ENCODE data around the gene SLC38A10.
A peak's percentile ranks its signal among the peaks of the same experiment; 100 is the strongest.

SLC38A10 gene
- total RNA-seq = 90.1 to 120 (median 110) reads per million in 4 experiments

- peak; percentile 79 for DNase-seq
Observed at GRCh38 chr17:81295031-81295675, at the start of gene SLC38A10. TSS of gene SLC38A10 (minus strand) at chr17:81295307. CDS start at chr17:81294921, 386 bp downstream.

GRCh38 chr17:81342269-81343070 lies 47.4 kb upstream of the SLC38A10 start:
- no peak for DNase-seq

- DNase-seq = no peak
Observed at GRCh38 chr17:81341516-81342268, 46.6 kb upstream of the SLC38A10 start.

- no peak for DNase-seq
Observed at GRCh38 chr17:81340607-81341515, 45.8 kb upstream of the SLC38A10 start.

DNA sequence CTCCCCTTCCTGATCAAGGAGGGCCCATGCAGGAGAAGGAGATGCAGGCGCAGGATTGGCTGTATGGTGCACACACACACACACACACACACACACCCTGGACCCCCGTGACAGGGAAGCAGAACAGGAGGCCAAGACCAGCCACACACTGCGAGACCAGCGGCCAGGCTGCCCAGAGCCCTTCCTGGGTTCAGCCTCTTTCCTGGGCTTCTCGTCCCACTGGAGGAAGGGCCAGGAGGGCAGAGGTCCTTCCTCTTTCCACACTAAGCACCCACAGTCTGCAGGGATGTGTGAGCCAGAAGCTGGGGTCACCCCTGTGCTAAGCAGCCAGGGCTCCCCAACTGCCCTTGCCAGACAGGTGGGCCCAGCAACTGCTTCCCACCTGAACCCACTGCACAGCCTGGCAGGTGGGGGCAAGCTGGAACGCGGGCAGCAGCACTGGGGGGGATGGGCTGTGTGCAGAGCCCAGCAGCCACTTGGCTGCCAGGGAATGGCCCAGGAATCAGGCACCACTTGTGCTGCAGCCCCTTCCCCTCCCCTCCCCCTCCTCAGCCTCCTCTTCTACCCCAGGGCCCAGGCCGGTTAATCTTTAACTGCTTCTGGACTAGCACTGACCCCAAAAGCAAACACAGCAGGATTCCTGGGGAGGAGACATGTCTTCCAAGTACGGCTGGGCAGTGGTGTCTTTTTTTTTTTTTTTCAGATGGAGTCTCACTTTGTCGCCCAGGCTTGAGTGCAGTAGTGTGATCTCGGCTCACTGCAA lies 44.6 kb upstream of the SLC38A10 start:
- no peak for DNase-seq

DNA sequence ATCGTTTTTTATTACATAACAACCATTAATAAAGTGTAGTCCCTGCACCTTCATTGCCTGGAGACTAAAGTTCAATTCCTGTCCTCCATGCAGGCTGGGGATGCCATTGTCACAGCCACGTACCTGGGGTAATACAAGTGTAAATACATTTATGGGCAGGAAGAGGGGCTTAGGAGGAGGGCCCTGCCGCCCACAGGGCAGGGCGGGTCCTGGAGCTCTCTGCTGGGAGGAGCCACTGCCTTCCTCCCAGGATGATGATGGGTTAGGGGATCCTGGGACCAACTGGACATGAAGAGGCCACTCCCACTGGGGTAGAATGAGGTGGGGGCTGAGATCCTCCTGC lies 44.1 kb upstream of the SLC38A10 start:
- no peak for DNase-seq

DNA sequence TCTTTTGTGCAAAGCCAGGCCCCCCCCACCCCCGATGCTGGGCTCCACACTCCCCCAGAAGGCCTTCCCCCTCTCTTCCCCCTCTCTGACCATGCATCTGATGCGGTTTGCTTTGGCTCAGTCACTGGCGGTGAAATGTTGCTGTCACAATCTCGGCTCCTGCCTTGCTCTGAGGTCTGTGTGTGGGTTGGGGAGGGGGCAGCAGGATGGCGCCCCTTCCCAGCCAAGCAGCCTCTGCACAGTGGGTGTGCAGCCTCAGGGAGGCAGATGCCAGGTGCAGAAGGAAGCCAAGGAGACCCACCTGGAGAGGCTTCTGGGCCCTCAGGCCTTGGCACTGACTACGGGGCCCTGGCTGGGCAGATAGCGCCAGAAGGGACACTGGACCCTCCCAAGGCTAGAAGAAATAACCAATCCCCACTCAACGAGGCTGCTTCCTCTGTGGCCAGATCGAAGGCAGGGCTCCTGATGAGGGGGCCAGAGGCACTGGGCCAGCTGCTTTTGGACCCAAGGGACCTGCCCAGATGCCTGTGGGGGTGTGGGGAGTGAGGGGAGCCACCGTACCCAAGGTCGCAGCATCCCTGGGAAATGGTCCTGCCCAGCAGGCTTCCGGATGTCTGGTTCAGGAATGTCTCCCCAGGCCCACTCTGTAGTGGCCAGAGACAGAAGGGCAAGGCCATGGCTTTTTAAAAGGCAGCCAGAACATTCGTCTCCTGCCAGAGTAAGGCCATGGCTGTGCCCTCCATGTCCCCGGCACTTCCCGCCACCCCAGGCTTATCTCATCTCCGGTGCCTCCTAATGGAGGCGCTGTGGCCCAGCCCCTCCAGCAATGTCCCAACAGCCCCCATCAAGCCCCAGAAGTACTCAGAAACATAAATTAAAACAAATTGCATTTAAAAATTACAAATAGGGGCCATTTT lies 43.4 kb upstream of the SLC38A10 start:
- no peak for DNase-seq

GRCh38 chr17:81337476-81337879 lies 42.4 kb upstream of the SLC38A10 start:
- no peak for DNase-seq

DNA sequence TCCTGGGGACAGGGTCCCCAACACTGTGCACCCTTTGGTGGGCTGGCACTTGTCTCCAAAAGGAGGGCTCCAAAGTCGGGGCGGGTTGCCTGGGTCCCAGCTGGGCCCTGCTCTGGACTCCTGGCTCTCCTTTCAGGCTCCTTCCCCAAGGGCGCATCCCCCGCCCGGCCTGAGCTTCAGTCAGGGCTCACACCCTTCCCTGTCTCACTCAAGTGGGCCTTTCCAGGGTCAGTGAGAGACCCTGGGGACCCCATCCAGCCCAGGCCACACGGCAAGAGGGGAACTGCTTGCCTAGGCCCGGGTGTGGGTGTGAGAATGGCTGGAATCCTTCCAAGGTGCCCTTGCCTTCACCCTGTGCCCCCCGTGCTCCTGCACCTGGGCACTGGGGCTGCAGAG lies 41.8 kb upstream of the SLC38A10 start:
- DNase-seq = no peak

DNA sequence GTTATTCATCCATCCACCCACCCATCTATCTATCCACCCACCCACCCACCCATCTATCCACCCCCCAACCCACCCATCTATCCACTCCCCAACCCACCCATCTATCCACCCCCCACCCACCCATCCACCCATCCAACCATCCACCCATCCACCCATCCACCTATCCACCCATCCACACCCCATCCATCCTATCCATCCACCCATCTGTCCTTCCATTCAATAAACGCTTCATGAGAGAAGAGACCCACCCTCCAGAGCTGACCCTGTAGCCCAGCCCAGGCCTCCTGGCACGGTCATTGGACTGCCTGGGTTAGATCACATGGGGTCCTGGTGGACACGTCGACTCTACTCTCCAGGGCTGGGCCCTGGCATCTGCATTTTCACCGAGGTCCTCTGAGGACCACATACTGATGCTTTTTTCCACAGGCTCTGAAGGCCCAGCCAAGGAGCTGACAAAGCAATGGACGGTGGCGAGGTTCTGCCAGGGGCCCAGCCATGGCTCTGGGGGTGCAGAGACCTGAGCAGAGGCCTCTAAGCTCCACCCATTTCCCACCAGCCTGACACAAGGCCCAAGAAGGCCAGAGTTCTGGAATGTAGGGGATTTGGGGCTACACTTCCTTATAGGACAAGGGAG lies 41.3 kb upstream of the SLC38A10 start:
- no peak for DNase-seq

DNA sequence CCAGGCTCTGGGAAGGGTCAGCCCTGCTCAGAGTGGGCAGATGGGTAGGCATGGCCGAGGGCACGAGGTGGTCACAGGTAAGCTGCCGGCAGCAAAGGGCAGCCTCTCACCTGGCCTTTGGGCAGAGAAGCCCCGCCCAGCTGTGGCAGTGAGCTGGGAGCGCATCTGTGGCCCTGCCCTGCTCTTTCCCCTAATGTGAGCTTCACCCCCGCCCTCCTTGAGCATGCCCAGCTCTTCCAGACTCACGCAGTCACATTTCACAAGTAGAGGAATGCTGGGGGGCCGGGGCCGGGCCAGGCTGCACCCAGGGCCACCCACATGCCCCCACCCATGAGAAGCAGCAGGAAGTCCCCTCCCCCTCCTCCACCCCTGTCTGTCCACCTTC lies 40.7 kb upstream of the SLC38A10 start:
- DNase-seq = no peak

GRCh38 chr17:81334987-81335772 lies 40.1 kb upstream of the SLC38A10 start:
- no peak for DNase-seq

DNA sequence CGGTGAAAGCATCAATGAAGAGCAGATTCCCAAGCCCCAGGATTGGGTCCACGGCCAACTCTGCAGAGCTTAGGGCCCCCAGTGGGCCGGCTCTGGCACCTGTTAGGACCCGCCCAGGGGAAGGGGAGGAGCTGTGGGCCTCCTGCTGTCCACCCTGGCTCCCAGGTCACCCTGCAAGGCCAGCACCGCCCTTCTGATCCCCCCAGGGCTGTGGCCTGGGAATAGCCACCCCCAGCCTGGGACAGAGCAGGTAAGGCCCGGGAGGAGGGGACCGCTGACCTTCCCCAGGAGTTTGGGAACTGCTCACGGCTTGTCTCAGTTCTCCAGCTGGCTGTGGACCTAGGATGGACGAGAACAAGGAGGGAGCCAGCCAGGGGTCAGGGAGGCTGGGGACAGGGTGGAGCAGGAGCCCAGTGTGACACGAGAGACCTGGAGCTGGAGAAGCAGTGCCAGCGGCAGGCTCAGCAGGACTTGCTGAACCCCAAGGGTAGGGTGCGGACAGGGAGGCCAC lies 39.3 kb upstream of the SLC38A10 start:
- DNase-seq = no peak

DNA sequence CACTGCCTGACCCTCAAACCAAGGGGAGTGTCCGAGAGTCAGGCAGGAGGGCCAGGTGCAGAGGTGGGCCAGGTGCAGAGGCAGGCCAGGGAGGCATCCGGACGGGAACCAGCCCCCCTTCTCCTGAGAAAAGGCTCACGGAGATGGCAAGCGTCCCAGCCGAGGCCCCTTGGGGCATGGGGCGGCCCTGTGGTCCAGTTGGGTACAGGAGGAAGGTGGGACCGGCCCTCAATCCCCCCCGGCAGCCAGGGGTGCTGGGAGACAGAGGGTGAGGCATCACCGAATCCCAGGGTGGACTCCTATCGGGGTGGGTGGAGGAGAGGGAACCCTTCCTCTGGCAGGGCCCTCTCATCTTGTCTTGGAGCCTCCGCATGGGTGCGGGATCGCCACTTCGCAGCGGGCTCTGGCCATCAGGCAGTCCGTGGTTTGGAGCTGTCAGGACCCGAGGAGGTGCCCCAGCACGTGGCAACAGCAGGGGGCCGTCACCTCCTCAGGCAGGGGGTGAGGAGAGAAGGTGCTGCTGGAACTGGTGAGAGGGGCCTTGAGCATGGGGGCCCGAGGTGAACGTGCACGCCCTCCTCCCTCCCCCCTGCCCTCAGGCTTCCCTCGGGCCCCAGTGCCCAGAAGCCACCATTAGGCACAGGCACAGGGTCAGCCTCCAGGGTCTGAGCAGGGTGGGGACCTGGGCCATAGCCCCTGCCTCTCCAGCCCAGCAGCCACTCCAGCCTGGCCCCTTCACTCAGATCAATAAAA lies 38.7 kb upstream of the SLC38A10 start:
- no peak for DNase-seq

DNA sequence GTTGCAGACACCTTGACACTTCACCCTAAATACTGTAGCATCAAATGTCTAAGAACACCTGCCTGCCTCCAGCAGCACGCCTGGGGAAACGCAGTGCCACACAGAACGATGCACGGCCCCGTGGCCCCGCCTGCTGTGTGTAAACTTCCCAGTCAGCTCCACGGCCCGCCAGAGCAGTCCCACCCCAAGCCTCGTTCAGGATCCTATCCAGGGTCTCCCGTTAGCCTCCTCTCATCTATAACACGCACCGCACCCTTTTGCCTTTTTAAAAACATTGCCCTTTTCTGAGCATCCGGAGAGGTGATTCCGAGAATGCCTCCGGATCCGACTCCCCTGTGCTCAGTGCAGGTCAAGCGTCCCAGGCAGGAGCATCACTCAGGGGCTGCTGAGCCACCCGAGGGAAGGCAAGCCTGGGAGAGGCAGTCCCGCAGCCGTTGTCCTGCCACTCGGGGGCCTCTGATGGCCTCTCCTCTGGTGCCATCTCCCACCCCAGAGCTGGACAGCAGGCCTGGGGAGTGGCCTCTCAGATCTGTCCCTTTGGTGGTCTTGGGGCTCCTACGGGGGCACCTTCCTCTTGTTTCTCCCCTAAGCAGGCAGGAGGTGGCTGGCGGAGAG lies 37.9 kb upstream of the SLC38A10 start:
- no peak for DNase-seq

DNA sequence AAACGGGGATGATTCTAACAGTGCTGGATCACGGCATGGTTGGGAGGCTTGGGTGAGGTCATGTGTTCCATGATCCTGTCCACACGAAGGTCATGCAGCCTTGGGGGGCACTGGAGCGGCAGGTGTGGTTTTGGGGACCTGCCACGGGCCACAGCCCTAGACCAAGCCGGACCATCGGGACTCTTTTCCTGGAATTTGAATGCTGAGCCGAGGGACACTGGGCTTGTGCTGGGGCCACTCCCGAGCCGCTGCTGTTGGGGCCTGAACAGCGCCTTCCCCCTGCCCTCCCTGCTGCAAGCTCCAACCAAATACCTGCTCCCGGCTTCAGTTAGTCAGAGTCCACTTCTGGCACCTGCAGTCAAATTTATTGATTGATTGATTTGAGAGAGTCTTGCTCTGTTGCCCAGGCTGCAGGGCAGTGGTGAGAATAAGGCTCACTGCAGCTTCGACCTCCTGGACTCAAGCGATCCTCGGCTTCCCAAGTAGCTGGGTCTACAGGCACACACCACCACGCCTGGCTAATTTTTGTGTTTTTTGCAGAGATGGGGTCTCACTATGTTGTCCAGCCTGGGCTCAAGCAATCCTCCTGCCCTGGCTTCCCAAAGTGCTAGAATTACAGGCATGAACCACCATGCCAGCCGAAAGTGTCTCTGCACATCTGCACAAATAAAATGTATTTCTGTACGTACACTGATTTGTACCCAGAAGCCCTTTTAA lies 37.2 kb upstream of the SLC38A10 start:
- no peak for DNase-seq

GRCh38 chr17:81331527-81332043 lies 36.5 kb upstream of the SLC38A10 start:
- DNase-seq = no peak
